Activated B cell treated with CpG ODN at 0.5 μM for 24 hours (primary cell): ENCODE measurements around the gene FHIT. TPM values are rescaled to one million over a fixed set of nuclear protein-coding genes. Genes with fewer than 3 reads are reported as not detected.

Experiments
- ATAC-seq: fragments of 200-7000 bp; cut with Tn5 transposase; one replicate; pipeline ENCODE4 v1.10.0; 2021; ENCODE audit warnings: low read depth, mild to moderate bottlenecking, moderate library complexity
- CTCF ChIA-PET: fragments of 350-600 bp; sonication (Branson Sonifier 250); formaldehyde crosslinking; loops from one replicate; lab custom pipeline; 2021; ENCODE audit warnings: antibody characterized with exemption; lab: Charles Lee
- POLR2A ChIA-PET: fragments of 350-600 bp; sonication (Branson Sonifier 250); formaldehyde crosslinking; loops from one replicate; lab custom pipeline; 2021; ENCODE audit warnings: antibody characterized with exemption; lab: Charles Lee
- DNase-seq: peaks from one replicate; pipeline ENCODE4 v3.0.0; 2022
- H3K27ac Mint-ChIP-seq: one replicate; pipeline ENCODE4 v1.8.0; 2020; ENCODE audit warnings: mixed read lengths
- H3K27me3 Mint-ChIP-seq: one replicate; pipeline ENCODE4 v1.8.0; 2021; ENCODE audit warnings: mixed read lengths
- H3K36me3 Mint-ChIP-seq: one replicate; pipeline ENCODE4 v1.8.0; 2021; ENCODE audit warnings: low read depth, mixed read lengths
- H3K4me1 Mint-ChIP-seq: one replicate; pipeline ENCODE4 v1.8.0; 2021; ENCODE audit warnings: mixed read lengths
- H3K4me3 Mint-ChIP-seq: one replicate; pipeline ENCODE4 v1.8.0; 2020; ENCODE audit warnings: mild to moderate bottlenecking, mixed read lengths
- H3K9me3 Mint-ChIP-seq: one replicate; pipeline ENCODE4 v1.8.0; 2020; ENCODE audit warnings: mixed read lengths
- intact Hi-C: fragments of 100-400 bp; cut with micrococcal nuclease; formaldehyde crosslinking; loops from one replicate; pipeline ENCODE4 v1.15.1; 2024
- total RNA-seq: library from RNA; stranded (reverse); gene quantifications from 2 replicates; pipeline ENCODE4 v1.2.3, GENCODE V29; 2022
- TF ChIP-seq, protein P1 (sequence below): fragments of 200-600 bp; IDR thresholded peaks from one replicate; pipeline ENCODE4 v1.8.0; 2022; ENCODE audit warnings: antibody characterized with exemption, mild to moderate bottlenecking

Gene FHIT
- total RNA-seq, 1 donor from 2014 or later, result 5.5 TPM

DNA sequence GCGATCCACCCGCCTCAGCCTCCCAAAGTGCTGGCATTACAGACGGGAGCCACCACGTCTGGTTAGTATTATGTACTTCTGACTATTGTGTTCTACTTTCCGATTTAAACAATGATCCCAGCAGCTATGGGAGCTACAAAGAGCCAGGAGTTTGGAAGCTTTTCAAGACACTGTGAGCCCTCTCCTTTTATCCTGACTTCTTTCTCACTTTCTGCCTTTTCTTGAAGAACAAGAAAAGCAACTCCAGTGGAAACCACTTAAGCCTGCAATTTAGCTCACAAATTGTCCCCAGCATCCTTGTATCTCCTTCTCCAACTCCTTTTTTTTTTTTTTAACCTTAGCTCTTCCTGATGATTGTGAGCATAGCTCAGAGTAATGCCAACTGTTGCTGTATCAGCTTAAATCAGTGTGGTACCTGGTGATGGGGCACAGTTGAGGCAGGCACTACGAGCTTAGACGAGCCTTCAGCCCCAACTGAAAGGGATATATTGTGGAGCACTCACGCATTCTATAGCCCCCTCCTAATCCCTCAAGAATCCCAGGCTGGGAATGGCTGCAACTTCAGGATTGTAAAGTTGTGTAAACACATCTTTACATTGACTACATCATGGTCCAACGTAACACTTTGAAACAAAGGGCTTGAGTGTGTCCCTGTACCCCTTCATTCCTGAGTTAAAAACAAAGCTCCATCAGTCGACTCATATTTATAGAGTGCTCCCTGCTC lies 677.0 kb downstream of the FHIT start:
- Mint-ChIP-seq H3K4me1 (peaks cover 14% of the 10 kb centered on the region), H3K36me3 (no peaks in the 10 kb centered on the region), H3K27ac (no peak overlapping the region), H3K27me3 (no peaks in the 10 kb centered on the region), H3K4me3 (no peak overlapping the region), H3K9me3 (no peaks in the 10 kb centered on the region)
- DNase-seq, result no peak
- TF ChIP-seq, protein P1, sequence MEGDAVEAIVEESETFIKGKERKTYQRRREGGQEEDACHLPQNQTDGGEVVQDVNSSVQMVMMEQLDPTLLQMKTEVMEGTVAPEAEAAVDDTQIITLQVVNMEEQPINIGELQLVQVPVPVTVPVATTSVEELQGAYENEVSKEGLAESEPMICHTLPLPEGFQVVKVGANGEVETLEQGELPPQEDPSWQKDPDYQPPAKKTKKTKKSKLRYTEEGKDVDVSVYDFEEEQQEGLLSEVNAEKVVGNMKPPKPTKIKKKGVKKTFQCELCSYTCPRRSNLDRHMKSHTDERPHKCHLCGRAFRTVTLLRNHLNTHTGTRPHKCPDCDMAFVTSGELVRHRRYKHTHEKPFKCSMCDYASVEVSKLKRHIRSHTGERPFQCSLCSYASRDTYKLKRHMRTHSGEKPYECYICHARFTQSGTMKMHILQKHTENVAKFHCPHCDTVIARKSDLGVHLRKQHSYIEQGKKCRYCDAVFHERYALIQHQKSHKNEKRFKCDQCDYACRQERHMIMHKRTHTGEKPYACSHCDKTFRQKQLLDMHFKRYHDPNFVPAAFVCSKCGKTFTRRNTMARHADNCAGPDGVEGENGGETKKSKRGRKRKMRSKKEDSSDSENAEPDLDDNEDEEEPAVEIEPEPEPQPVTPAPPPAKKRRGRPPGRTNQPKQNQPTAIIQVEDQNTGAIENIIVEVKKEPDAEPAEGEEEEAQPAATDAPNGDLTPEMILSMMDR, result no peak
- POLR2A ChIA-PET, result no interaction called here
- CTCF ChIA-PET, result no interaction called here
- intact Hi-C loops, result no loop called here
- no peak for ATAC-seq

DNA sequence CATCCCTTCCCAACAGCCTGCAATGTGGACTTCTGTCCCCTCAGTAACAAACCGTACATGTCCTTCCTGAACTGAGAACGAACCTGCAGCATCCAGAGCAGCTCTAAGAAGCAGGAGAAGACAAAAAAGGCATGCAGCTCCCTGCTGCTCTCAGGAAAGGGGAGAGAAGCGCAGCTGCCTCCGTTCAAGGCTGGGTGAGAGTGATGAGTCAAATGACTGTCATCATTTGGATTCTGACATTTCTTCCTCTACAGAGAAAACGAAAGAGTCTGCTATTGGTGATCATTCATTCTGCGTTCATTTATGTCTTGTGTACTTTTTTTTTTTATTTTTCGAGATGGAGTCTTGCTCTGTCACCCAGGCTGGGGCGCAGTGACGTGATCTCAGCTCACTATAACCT lies 677.8 kb downstream of the FHIT start:
- DNase-seq, result no peak
- no peaks in the 10 kb centered on the region for H3K27me3 Mint-ChIP-seq
- intact Hi-C loops, result no loop called here
- TF ChIP-seq, protein P1, result no peak
- no peak overlapping the region for H3K4me3 Mint-ChIP-seq
- no peak for ATAC-seq
- ChIA-PET CTCF (no interaction called here), POLR2A (no interaction called here)
- no peak overlapping the region for H3K27ac Mint-ChIP-seq
- H3K9me3 Mint-ChIP-seq, result no peaks in the 10 kb centered on the region
- peaks cover 13% of the 10 kb centered on the region for H3K4me1 Mint-ChIP-seq
- no peaks in the 10 kb centered on the region for H3K36me3 Mint-ChIP-seq

DNA sequence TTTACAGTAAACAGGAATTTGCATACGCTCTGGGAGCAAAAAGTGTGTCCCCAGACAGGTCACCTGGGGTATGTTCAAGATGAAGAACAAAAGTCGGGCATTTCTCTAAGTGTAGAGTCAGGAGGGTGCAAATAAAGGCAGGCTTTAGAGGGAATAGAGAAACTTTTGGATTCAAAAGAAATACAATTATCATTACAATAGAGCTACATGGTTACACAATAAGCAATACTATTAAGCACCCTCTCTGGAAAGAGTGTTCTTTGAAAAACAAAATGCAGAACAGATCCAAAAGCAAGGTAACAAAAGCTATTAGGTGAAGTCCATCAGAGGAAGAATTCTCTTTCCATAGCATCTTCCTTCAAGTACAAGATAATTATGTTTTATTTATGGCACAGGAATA lies 679.7 kb downstream of the FHIT start:
- Mint-ChIP-seq H3K4me3 (no peak overlapping the region), H3K27ac (no peak overlapping the region), H3K9me3 (no peaks in the 10 kb centered on the region), H3K4me1 (peaks cover 1% of the 10 kb centered on the region), H3K36me3 (no peaks in the 10 kb centered on the region), H3K27me3 (no peaks in the 10 kb centered on the region)
- TF ChIP-seq, protein P1, result no peak
- ChIA-PET CTCF (no interaction called here), POLR2A (no interaction called here)
- DNase-seq (no peak), ATAC-seq (no peak)
- intact Hi-C loops, result no loop called here

DNA sequence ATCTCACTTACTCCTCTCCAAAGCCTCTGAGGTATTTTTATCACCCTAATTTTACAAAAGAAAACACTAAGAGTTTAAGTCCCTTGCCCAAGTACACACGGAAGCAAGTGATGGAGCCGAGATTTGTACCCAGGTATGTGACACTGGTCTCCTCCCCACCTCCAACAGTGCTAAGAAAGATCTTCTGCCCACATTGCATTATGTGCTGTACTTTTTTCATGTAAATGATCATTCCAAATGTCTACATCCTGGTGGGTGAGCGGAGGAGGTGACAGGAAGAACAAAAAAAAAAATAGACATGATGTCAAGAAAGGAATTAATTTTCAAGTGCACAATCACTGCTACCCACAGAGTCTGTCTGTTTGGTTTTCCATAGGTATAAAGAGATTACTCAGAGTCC lies 694.1 kb downstream of the FHIT start:
- no peaks in the 10 kb centered on the region for H3K36me3 Mint-ChIP-seq
- no peak for DNase-seq
- H3K27me3 Mint-ChIP-seq, result no peaks in the 10 kb centered on the region
- ChIA-PET POLR2A (no interaction called here), CTCF (no interaction called here)
- H3K27ac Mint-ChIP-seq, result no peak overlapping the region
- no peak overlapping the region for H3K4me3 Mint-ChIP-seq
- TF ChIP-seq, protein P1, result no peak
- no peak for ATAC-seq
- intact Hi-C loops, result no loop called here
- H3K4me1 Mint-ChIP-seq, result peaks cover 13% of the 10 kb centered on the region
- no peaks in the 10 kb centered on the region for H3K9me3 Mint-ChIP-seq

DNA sequence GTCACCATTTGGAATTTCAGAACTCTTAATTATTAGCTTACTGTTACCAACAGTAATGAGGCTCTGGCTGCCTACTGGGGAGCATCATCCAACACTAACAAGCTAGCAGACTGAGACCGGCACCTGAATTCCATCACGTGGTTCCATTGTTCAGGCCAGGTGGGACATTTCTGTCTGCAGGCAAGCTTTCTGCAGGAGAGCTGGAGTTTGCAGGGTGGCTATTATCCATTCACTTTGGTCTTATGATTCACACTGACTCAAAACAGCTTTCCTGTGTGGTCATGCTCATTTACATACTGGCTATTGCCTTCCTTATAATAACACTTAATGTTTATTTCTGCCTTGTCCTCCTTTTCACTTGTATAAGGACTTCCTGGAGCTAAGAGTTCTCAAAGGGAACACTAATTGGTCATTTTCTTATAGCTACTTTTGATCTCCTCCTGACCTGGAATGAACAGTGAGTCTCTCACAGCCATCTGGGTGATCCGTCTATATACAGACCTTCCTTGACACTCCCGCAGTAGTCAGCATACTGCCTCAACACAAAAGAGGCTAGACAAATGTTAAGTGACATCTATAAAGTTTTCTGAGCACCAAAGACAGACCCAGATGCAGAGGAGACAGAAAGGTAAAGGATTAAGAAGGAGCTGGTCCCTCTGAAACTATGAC lies 695.4 kb downstream of the FHIT start:
- Mint-ChIP-seq H3K27ac (no peak overlapping the region), H3K9me3 (no peaks in the 10 kb centered on the region), H3K4me3 (no peak overlapping the region), H3K4me1 (peaks cover 13% of the 10 kb centered on the region), H3K36me3 (no peaks in the 10 kb centered on the region), H3K27me3 (no peaks in the 10 kb centered on the region)
- intact Hi-C loops, result no loop called here
- ChIA-PET CTCF (no interaction called here), POLR2A (no interaction called here)
- peak; percentile 42 for ATAC-seq
- TF ChIP-seq, protein P1, result no peak
- DNase-seq, result no peak
